BLaER1 (cell line): ENCODE results near the gene KANTR.

ENCODE experiments used
- H3K27ac ChIP-seq: shearing (Covaris generic); formaldehyde crosslinking; 2 replicates; pipeline ENCODE4 v1.8.1; 2022
- H3K27me3 ChIP-seq: shearing (Covaris generic); formaldehyde crosslinking; 2 replicates; pipeline ENCODE4 v1.8.1; 2022
- H3K36me3 ChIP-seq: shearing (Covaris generic); formaldehyde crosslinking; 2 replicates; pipeline ENCODE4 v1.8.1; 2022
- H3K4me1 ChIP-seq: shearing (Covaris generic); formaldehyde crosslinking; 2 replicates; pipeline ENCODE4 v1.8.1; 2022
- H3K4me2 ChIP-seq: shearing (Covaris generic); formaldehyde crosslinking; 2 replicates; pipeline ENCODE4 v1.8.1; 2022
- H3K4me3 ChIP-seq: shearing (Covaris generic); formaldehyde crosslinking; 2 replicates; pipeline ENCODE4 v1.8.1; 2022
- H3K9ac ChIP-seq: shearing (Covaris generic); formaldehyde crosslinking; 2 replicates; pipeline ENCODE4 v1.8.1; 2022
- H3K9me3 ChIP-seq: shearing (Covaris generic); formaldehyde crosslinking; 2 replicates; pipeline ENCODE4 v1.8.1; 2022
- H4K20me1 ChIP-seq: shearing (Covaris generic); formaldehyde crosslinking; 2 replicates; pipeline ENCODE4 v1.8.1; 2022
- Cebpa-rat ChIP-seq: shearing (Covaris generic); IDR thresholded peaks from 2 replicates; pipeline ENCODE4 v1.8.1; 2022

Gene KANTR

DNA sequence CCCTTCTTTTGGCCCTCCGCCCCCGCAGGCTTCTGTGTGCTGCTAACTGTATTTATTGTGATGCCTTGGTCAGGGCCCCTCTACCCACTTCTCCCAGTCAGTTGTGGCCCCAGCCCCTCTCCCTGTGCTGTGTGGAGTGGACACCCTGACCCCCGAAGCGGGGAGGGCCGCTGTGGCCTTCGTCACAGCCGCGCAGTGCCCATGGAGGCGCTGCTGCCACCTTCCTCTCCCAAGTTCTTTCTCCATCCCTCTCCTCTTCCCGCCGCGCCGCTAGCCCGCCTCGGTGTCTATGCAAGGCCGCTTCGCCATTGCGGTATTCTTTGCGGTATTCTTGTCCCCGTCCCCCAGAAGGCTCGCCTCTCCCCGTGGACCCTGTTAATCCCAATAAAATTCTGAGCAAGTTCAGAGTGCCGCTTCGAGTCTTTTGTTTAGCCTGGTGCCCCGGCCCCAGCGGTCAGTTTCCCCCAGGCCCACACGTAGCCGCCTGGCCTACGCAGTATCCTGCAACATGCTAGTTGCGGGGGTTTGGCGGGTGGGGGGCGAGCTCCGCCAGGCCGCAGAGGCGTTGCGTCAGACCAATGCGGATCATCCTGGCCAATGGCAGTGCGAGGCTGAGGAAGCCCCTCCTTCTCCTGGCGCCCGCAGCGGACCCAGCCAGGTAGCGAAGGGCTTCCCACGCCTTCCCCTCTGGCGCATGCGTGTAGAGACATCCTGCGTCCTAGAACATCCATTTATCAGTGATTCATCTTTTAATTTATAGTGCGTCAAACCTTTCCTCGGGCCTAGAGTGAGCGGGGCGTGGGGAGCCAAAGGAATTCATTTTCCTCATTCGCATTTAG, 5.6 kb upstream of the KANTR start:
- H3K27ac ChIP-seq = no peak overlapping the region
- H3K9me3 ChIP-seq = no peaks in the 10 kb centered on the region
- H3K36me3 ChIP-seq = peaks cover 35% of the 10 kb centered on the region
- no peak overlapping the region for H3K9ac ChIP-seq
- peaks cover 58% of the 10 kb centered on the region for H3K27me3 ChIP-seq
- H3K4me3 ChIP-seq = no peak overlapping the region
- no peak for TF ChIP-seq Cebpa-rat
- peaks cover 37% of the 10 kb centered on the region for H4K20me1 ChIP-seq
- no peak overlapping the region for H3K4me2 ChIP-seq
- H3K4me1 ChIP-seq = peaks cover 10% of the 10 kb centered on the region

DNA sequence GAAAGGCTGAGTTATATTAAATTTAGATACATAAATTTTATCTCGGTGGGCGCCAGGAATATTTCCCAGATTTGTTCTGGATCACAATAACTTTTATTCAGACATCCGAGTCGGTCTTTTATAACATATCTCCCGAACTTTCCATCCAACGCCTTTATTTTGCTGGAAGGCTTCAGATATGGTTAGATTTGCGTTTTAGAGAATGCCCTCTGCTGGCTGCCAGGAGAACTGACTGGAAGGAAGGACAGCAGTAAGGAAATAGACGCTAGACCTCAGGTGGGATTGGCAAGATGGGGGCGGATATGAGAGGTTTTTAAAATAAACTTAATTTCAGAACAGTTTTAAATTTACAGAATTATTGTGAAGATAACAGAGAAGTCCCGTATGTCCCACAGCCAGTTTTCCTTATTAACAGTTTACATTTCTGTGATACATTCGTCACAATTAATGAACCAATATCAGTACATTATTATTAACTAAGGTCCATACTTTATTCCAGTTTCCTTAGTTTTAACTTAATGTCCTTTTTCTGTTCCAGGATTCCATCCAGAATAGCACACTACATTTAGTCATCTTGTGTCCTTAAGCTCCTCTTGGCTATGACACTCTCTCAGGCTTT, 4.6 kb upstream of the KANTR start:
- Histone ChIP-seq H4K20me1 (peaks cover 28% of the 10 kb centered on the region), H3K27me3 (peaks cover 51% of the 10 kb centered on the region), H3K4me2 (no peak overlapping the region), H3K27ac (no peak overlapping the region), H3K36me3 (peaks cover 30% of the 10 kb centered on the region), H3K4me1 (0 out of 2 replicates have a peak, but pooled peaks cover under 1% of the 10 kb centered on the region), H3K9me3 (no peaks in the 10 kb centered on the region), H3K4me3 (no peak overlapping the region), H3K9ac (no peak overlapping the region)
- TF ChIP-seq Cebpa-rat = no peak

DNA sequence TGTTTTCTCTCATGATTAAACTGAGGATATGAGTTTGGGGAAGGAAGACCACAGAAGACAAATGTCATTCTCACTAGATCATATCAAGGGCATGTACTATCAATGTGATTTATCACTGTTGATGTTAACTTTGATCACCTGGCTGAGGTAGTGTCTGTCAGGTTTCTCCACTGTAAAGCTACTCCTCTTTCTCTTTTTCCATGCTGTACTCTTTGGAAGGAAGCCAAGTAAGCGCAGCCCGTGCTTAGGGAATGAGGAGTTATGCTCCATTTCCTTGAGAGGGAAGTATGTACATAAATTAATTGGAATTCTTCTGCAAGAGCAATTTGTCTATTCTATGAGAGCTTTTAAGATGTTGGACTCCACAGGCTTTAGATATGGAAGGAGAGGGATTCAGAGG, 4.0 kb upstream of the KANTR start:
- no peaks in the 10 kb centered on the region for H3K9me3 ChIP-seq
- no peak overlapping the region for H3K4me2 ChIP-seq
- H3K4me1 ChIP-seq = peaks cover 3% of the 10 kb centered on the region
- peaks cover 25% of the 10 kb centered on the region for H4K20me1 ChIP-seq
- H3K4me3 ChIP-seq = no peak overlapping the region
- peaks cover 27% of the 10 kb centered on the region for H3K36me3 ChIP-seq
- TF ChIP-seq Cebpa-rat = no peak
- H3K9ac ChIP-seq = no peak overlapping the region
- H3K27ac ChIP-seq = no peak overlapping the region
- H3K27me3 ChIP-seq = peaks cover 51% of the 10 kb centered on the region

DNA sequence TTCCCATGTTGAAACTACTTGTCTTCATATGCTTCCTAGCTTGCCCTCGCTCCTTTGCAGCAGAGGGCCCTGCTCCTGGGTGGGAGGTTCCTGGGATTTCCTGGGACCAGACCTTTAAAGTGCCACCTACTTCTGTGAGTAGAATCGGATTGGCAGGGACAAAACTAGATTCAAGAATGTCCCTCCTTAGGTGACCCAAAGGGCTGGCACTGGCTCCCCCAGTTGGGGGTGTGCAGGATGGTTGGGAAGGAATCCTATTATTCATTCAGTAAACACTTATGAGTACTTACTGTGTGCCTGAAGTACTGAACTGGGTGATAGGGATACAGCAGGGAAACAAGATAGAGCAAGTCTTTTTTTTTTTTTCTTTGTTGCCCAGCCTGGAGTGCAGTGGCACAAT, 2.6 kb upstream of the KANTR start:
- Histone ChIP-seq H4K20me1 (peaks cover 22% of the 10 kb centered on the region; the same call in 1 of the 2 replicates), H3K36me3 (peaks cover 15% of the 10 kb centered on the region), H3K27me3 (peaks cover 47% of the 10 kb centered on the region), H3K27ac (no peak overlapping the region), H3K4me1 (peaks cover 8% of the 10 kb centered on the region), H3K9me3 (no peaks in the 10 kb centered on the region), H3K4me2 (no peak overlapping the region), H3K9ac (no peak overlapping the region), H3K4me3 (no peak overlapping the region)
- TF ChIP-seq Cebpa-rat = no peak

DNA sequence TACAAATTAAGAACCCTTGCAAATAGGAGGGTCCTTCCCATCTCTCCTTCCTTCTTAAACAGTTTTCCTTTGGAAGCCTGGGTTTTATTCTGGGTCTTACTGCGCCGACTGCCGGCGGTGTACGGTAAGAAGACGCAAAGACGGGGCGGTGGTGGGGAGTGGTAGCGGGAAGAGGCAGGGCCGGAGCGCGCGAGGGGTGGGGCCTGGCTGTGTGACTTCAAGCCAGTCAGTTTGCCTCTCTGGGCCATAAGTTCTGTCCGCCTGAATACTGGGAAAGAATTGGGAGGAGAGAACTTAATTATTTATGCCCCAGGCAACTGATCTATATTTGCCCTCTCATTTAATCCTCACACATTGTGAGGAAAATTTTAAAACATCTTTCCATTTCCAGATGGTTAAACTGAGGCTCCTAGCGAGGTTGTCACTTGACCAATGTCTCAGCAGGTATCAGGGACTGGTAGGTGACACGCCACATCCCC, 726 bp upstream of the KANTR start:
- H3K4me2 ChIP-seq = peak overlapping the region; percentile 71
- no peaks in the 10 kb centered on the region for H3K9me3 ChIP-seq
- TF ChIP-seq Cebpa-rat = no peak
- peak overlapping the region; percentile 74 for H3K4me3 ChIP-seq
- H3K36me3 ChIP-seq = peaks cover 6% of the 10 kb centered on the region; the same call in 1 of the 2 replicates
- H3K4me1 ChIP-seq = peaks cover 8% of the 10 kb centered on the region
- H3K27me3 ChIP-seq = peaks cover 39% of the 10 kb centered on the region
- no peak overlapping the region for H3K27ac ChIP-seq
- H3K9ac ChIP-seq = 0 out of 2 replicates have a peak overlapping the region, but pooled peaks have one; percentile 75
- H4K20me1 ChIP-seq = peaks cover 13% of the 10 kb centered on the region; the same call in 1 of the 2 replicates

DNA sequence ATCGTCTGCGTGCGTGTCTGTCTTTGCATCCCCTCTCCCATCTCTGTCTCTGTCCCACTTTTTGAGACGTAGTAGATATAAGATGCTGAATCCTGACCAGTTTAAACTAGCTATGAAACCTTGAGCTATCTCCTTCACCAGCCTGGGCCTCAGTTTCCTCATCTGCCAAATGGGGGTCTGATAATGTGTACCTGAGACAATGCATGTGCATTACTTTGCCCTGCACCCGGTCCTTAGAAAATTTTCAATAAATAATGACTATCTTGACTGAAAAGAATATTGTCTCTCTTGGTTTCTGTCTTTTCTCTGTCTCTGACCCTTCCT, 602 bp downstream of the KANTR start:
- TF ChIP-seq Cebpa-rat = no peak
- H3K9me3 ChIP-seq = no peaks in the 10 kb centered on the region
- H3K4me1 ChIP-seq = peaks cover 8% of the 10 kb centered on the region
- peaks cover 43% of the 10 kb centered on the region for H3K27me3 ChIP-seq
- peaks cover 8% of the 10 kb centered on the region for H3K36me3 ChIP-seq
- H3K27ac ChIP-seq = peak overlapping the region; percentile 54; the same call in 1 of the 2 replicates
- H4K20me1 ChIP-seq = peaks cover 6% of the 10 kb centered on the region; the same call in 1 of the 2 replicates
- H3K9ac ChIP-seq = peak overlapping the region; percentile 75
- H3K4me3 ChIP-seq = peak overlapping the region; percentile 74
- peak overlapping the region; percentile 71 for H3K4me2 ChIP-seq

DNA sequence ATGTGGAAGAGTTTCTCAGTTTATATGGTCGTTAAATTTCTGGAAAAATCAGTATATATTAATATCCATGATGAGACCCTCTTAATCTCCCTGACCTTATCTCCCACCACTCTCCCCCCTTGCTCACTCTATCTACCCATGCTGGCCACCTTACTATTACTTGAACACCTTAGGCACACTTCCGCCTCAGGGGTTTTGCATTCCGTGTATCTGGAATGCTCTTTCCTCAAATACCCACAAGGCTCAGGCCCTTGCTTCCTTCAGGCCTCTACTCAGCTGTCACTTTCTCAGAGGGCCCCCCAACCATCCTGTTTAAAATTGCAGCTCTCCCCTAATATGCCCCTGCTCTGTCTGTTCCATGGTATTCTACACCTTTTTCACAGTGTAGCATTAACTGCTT, 1.9 kb downstream of the KANTR start:
- no peak for TF ChIP-seq Cebpa-rat
- no peak overlapping the region for H3K9ac ChIP-seq
- peaks cover 13% of the 10 kb centered on the region for H3K36me3 ChIP-seq
- no peak overlapping the region for H3K4me2 ChIP-seq
- peaks cover 42% of the 10 kb centered on the region for H3K27me3 ChIP-seq
- H3K4me3 ChIP-seq = no peak overlapping the region
- H3K4me1 ChIP-seq = peaks cover 8% of the 10 kb centered on the region
- H4K20me1 ChIP-seq = peaks cover 6% of the 10 kb centered on the region; the same call in 1 of the 2 replicates
- H3K27ac ChIP-seq = no peak overlapping the region
- H3K9me3 ChIP-seq = no peaks in the 10 kb centered on the region

DNA sequence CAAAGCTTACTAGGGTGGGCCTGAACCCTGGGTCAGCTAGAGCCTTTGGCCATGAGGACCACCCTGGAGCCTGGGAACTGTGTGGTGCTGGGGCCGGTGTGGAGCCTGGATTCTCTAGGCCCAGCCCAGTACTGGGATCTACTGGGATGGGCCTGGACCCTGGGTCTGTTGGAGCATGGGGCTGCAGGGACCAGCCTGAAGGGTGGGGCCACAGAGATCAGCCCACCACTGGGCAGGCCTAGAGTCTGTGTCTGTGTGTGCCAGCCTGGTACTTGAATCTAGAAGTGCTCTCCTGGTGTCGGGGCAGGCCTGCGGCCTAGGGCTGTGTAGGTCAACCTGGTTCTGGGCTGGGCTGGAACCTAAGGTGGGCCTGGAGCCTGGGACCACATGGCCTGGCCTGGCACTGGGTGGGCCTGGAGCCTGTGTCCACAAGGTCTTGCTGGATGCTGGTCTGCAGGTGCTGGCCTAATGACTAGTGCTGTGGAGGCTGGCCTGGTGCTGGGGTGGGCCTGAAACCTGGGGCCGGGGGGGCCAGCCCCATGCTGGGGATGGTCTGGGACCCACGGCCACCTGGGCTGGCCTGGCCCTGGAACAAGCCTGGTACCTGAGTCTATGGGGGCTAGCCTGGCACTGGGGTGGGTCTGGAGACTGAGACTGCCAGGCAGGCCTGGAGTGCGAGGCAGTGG, 21.1 kb downstream of the KANTR start:
- Histone ChIP-seq H3K9me3 (no peaks in the 10 kb centered on the region), H3K4me3 (no peak overlapping the region), H3K36me3 (peaks cover 18% of the 10 kb centered on the region), H3K9ac (no peak overlapping the region), H3K4me1 (no peaks in the 10 kb centered on the region), H3K4me2 (no peak overlapping the region), H3K27ac (no peak overlapping the region), H3K27me3 (peaks cover 3% of the 10 kb centered on the region; the same call in 1 of the 2 replicates), H4K20me1 (0 out of 2 replicates have a peak, but pooled peaks cover 8% of the 10 kb centered on the region)
- TF ChIP-seq Cebpa-rat = no peak

DNA sequence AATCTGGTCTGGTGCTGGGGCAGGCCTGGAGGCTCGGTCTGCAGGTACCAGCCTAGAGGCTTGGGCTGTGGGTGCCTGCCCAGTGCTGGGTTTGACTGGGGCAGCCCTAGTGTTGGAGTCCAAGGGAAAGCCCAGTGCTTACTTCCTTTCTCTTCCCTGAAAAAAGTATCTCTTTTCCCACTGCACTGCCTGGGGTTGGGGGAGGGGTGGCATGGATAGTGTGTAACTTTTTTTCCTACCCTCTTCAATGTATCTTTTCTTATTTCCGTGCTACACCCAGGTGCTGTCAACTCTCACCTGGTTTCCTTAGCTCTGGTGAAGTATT, 21.6 kb downstream of the KANTR start:
- 0 out of 2 replicates have a peak, but pooled peaks cover 8% of the 10 kb centered on the region for H4K20me1 ChIP-seq
- H3K9ac ChIP-seq = no peak overlapping the region
- no peak overlapping the region for H3K4me2 ChIP-seq
- no peak overlapping the region for H3K27ac ChIP-seq
- TF ChIP-seq Cebpa-rat = no peak
- H3K27me3 ChIP-seq = peaks cover 3% of the 10 kb centered on the region; the same call in 1 of the 2 replicates
- H3K9me3 ChIP-seq = no peaks in the 10 kb centered on the region
- H3K4me3 ChIP-seq = no peak overlapping the region
- H3K4me1 ChIP-seq = no peaks in the 10 kb centered on the region
- peaks cover 18% of the 10 kb centered on the region; the same call in 1 of the 2 replicates for H3K36me3 ChIP-seq
